ENCODE results near the gene SSH2.

The SSH2 gene

DNA sequence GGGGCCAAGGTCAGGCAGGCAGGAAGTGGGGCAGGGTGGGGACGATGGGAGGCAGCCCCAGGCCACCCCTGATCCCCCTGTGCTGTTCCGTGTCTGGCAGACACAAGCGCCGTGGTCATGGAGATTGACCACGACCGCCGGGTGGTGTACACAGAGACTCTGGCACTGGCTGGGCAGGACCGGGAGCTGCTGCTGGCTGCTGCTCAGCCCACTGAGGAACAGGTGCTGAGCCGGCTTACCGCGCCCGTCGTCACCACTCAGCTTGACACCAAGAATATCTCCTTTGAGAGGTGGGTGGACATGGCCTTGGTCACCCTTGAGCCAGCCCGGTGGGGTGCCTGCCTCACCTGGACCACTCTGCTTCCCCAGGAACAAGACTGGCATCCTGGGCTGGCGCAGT, 321.0 kb downstream of the SSH2 start:
- Histone ChIP-seq H3K4me2 (no peak overlapping the region), H2AFZ (ENCODE audit: low read depth) (no peak overlapping the region), H3K4me3 (IDR thresholded peaks at IDR 0.05; ENCODE audit: insufficient read depth, low read depth, low read length) (no peak overlapping the region), H4K20me1 (ENCODE audit: insufficient read depth) (no peaks in the 10 kb centered on the region), H3K9ac (no peak overlapping the region), H3K27ac (no peak overlapping the region), H3K27me3 (ENCODE audit: insufficient read depth, low read depth) (no peaks in the 10 kb centered on the region), H3K4me1 (ENCODE audit: low read depth, poor library complexity, severe bottlenecking) (peaks cover 8% of the 10 kb centered on the region), H3K36me3 (ENCODE audit: insufficient read depth) (no peaks in the 10 kb centered on the region), H3K79me2 (ENCODE audit: insufficient read depth, low read depth) (no peaks in the 10 kb centered on the region)
- TF ChIP-seq CTCF (conservative IDR thresholded peaks at IDR 0.05; ENCODE audit: low read depth, low read length) = no peak

- H3K9ac ChIP-seq = no peak overlapping the region
Measured at GRCh38 chr17:29607557-29608195, 322.4 kb downstream of the SSH2 start.

GRCh38 chr17:29603109-29603674, 326.8 kb downstream of the SSH2 start:
- peaks cover 18% of the 10 kb centered on the region for H3K4me1 ChIP-seq (ENCODE audit: low read depth, poor library complexity, severe bottlenecking)
- H3K27me3 ChIP-seq (ENCODE audit: insufficient read depth, low read depth) = no peaks in the 10 kb centered on the region
- no peak for TF ChIP-seq CTCF (conservative IDR thresholded peaks at IDR 0.05; ENCODE audit: low read depth, low read length)
- no peak overlapping the region for H3K9ac ChIP-seq
- no peak overlapping the region for H2AFZ ChIP-seq (ENCODE audit: low read depth)
- H4K20me1 ChIP-seq (ENCODE audit: insufficient read depth) = no peaks in the 10 kb centered on the region
- no peak overlapping the region for H3K27ac ChIP-seq
- no peaks in the 10 kb centered on the region for H3K79me2 ChIP-seq (ENCODE audit: insufficient read depth, low read depth)
- H3K4me2 ChIP-seq = no peak overlapping the region
- H3K36me3 ChIP-seq (ENCODE audit: insufficient read depth) = no peaks in the 10 kb centered on the region
- no peak overlapping the region for H3K4me3 ChIP-seq (IDR thresholded peaks at IDR 0.05; ENCODE audit: insufficient read depth, low read depth, low read length)

More at GRCh38 chr17:29607557-29608195, 322.4 kb downstream of the SSH2 start:
- Histone ChIP-seq H3K79me2 (ENCODE audit: insufficient read depth, low read depth) (no peaks in the 10 kb centered on the region), H3K36me3 (ENCODE audit: insufficient read depth) (no peaks in the 10 kb centered on the region), H3K4me1 (ENCODE audit: low read depth, poor library complexity, severe bottlenecking) (no peaks in the 10 kb centered on the region), H3K4me3 (IDR thresholded peaks at IDR 0.05; ENCODE audit: insufficient read depth, low read depth, low read length) (no peak overlapping the region), H4K20me1 (ENCODE audit: insufficient read depth) (no peaks in the 10 kb centered on the region), H3K27ac (no peak overlapping the region), H3K27me3 (ENCODE audit: insufficient read depth, low read depth) (no peaks in the 10 kb centered on the region), H2AFZ (ENCODE audit: low read depth) (no peak overlapping the region), H3K4me2 (no peak overlapping the region)
- TF ChIP-seq CTCF (conservative IDR thresholded peaks at IDR 0.05; ENCODE audit: low read depth, low read length) = no peak

- H3K4me2 ChIP-seq = no peak overlapping the region
- TF ChIP-seq CTCF (conservative IDR thresholded peaks at IDR 0.05; ENCODE audit: low read depth, low read length) = no peak
- H3K27ac ChIP-seq = no peak overlapping the region
- H3K9ac ChIP-seq = no peak overlapping the region
- no peaks in the 10 kb centered on the region for H3K36me3 ChIP-seq (ENCODE audit: insufficient read depth)
- no peaks in the 10 kb centered on the region for H3K79me2 ChIP-seq (ENCODE audit: insufficient read depth, low read depth)
- H3K4me3 ChIP-seq (IDR thresholded peaks at IDR 0.05; ENCODE audit: insufficient read depth, low read depth, low read length) = no peak overlapping the region
- H3K4me1 ChIP-seq (ENCODE audit: low read depth, poor library complexity, severe bottlenecking) = peaks cover 27% of the 10 kb centered on the region
- H2AFZ ChIP-seq (ENCODE audit: low read depth) = no peak overlapping the region
- H3K27me3 ChIP-seq (ENCODE audit: insufficient read depth, low read depth) = no peaks in the 10 kb centered on the region
- H4K20me1 ChIP-seq (ENCODE audit: insufficient read depth) = no peaks in the 10 kb centered on the region
Measured at GRCh38 chr17:29597361-29598172, 332.5 kb downstream of the SSH2 start.

Data from KMS-11 (cell line).